HL-60/S4 (cell line): Measurements from ENCODE around the gene BCAP29.

Experiments used
- in situ Hi-C: fragments of 300-500 bp; cut with MboI; formaldehyde crosslinking; loops from 2 replicates; pipeline ENCODE4 v1.14.3; 2022; ENCODE audit warnings: low sequenced_read_pairs

The BCAP29 gene

DNA sequence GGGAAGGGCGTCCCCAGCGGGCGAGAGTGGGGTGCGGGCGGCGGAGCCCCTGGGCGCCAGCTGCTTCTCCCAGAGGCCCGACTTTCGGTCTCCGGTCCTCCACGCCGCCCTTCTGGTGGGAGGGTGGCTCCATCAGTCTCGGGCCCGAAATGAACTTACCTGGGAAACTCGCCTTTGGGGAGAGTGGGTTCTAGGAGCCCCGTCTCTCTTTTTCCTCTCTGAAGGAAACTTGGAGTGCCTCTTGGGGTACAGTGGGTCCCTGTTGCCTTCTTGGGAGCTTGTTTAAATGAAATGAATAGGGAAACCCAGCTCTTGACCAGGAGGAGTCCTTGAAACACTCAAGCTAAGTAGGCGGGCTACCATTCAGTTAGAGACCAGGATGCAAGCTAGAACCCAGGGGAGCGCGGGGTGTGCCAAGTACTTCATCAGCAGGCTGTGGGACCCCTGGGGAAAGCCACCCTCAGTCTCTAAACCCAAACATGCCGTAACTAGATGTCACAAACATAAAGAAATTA lies 81.9 kb downstream of the BCAP29 start:
- in situ Hi-C loops, result no loop called here

- in situ Hi-C loops, result no loop called here
These were observed 83.2 kb downstream of the BCAP29 start for GRCh38 chr7:107663196-107663595.

DNA sequence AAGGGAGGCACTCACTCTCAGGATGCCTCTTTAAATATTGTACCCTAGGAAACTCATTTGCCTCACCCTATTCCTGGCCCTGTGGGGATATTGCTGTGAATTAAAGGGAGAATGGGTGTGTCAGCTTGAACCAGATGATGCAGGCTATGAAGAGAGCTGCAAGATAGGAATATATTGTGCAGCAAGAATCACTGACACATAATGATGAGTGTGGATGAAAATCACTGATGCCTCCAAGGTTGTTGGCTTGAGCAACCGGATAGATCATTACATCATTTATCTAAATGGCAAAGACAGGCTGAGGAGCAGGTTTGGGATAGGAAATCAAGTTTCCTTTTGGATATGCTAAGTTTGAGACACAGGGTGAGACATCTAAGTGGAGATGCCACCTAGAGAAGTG lies 86.7 kb downstream of the BCAP29 start:
- in situ Hi-C loops, result no loop called here

- in situ Hi-C loops, result no loop called here
These were observed 87.3 kb downstream of the BCAP29 start for GRCh38 chr7:107667341-107667740.

GRCh38 chr7:107668296-107668695 lies 88.2 kb downstream of the BCAP29 start:
- in situ Hi-C loops, result no loop called here
